ENCODE measurements around the gene GLRX5.

GLRX5 gene

GRCh38 chr14:95573313-95573712, 38.5 kb downstream of the GLRX5 start:
- H2AFZ ChIP-seq (ENCODE audit: low read depth, low read length): no peak overlapping the region
- TF ChIP-seq CTCF (IDR thresholded peaks at IDR 0.05; ENCODE audit: borderline replicate concordance, extremely low read depth, low read length, poor library complexity, severe bottlenecking) (no peak), EZH2 (IDR thresholded peaks at IDR 0.05; ENCODE audit: borderline replicate concordance, low read depth, low read length, severe bottlenecking) (no peak)
- ATAC-seq (ENCODE audit: insufficient read depth, low read depth) (no peak), DNase-seq (no peak)
- H3K36me3 ChIP-seq (ENCODE audit: insufficient read depth, low read length): no peaks in the 10 kb centered on the region
- H3K9me3 ChIP-seq (ENCODE audit: insufficient read depth, low read length, severe bottlenecking): no peaks in the 10 kb centered on the region
- H3K9ac ChIP-seq (ENCODE audit: low read depth, low read length): no peak overlapping the region
- H3K27ac ChIP-seq (ENCODE audit: low read length): no peak overlapping the region
- H3K27me3 ChIP-seq (ENCODE audit: insufficient read depth, low read length, poor library complexity): peaks cover 4% of the 10 kb centered on the region
- no peaks in the 10 kb centered on the region for H3K4me1 ChIP-seq (ENCODE audit: insufficient read depth, low read length)
- H3K79me2 ChIP-seq (ENCODE audit: insufficient read depth, low read length): no peaks in the 10 kb centered on the region
- H3K4me2 ChIP-seq (ENCODE audit: insufficient read depth, low read length): no peak overlapping the region
- H4K20me1 ChIP-seq (ENCODE audit: insufficient read depth, low read length): no peaks in the 10 kb centered on the region
- no peak overlapping the region for H3K4me3 ChIP-seq (ENCODE audit: low read depth in 1 of 2, low read length in 2 of 2)

- H3K9ac ChIP-seq (ENCODE audit: low read depth, low read length): no peak overlapping the region
- DNase-seq (no peak), ATAC-seq (ENCODE audit: insufficient read depth, low read depth) (no peak)
- peaks cover 4% of the 10 kb centered on the region for H3K27me3 ChIP-seq (ENCODE audit: insufficient read depth, low read length, poor library complexity)
- H3K4me3 ChIP-seq (ENCODE audit: low read depth in 1 of 2, low read length in 2 of 2): no peak overlapping the region
- H2AFZ ChIP-seq (ENCODE audit: low read depth, low read length): no peak overlapping the region
- H3K9me3 ChIP-seq (ENCODE audit: insufficient read depth, low read length, severe bottlenecking): no peaks in the 10 kb centered on the region
- no peak for TF ChIP-seq CTCF (IDR thresholded peaks at IDR 0.05; ENCODE audit: borderline replicate concordance, extremely low read depth, low read length, poor library complexity, severe bottlenecking)
- TF ChIP-seq EZH2 (IDR thresholded peaks at IDR 0.05; ENCODE audit: borderline replicate concordance, low read depth, low read length, severe bottlenecking): no peak
- H3K4me1 ChIP-seq (ENCODE audit: insufficient read depth, low read length): no peaks in the 10 kb centered on the region
- H3K79me2 ChIP-seq (ENCODE audit: insufficient read depth, low read length): no peaks in the 10 kb centered on the region
- no peaks in the 10 kb centered on the region for H4K20me1 ChIP-seq (ENCODE audit: insufficient read depth, low read length)
- H3K4me2 ChIP-seq (ENCODE audit: insufficient read depth, low read length): no peak overlapping the region
- no peaks in the 10 kb centered on the region for H3K36me3 ChIP-seq (ENCODE audit: insufficient read depth, low read length)
- H3K27ac ChIP-seq (ENCODE audit: low read length): no peak overlapping the region
Observed at GRCh38 chr14:95575840-95576473, 41.1 kb downstream of the GLRX5 start.

DNA sequence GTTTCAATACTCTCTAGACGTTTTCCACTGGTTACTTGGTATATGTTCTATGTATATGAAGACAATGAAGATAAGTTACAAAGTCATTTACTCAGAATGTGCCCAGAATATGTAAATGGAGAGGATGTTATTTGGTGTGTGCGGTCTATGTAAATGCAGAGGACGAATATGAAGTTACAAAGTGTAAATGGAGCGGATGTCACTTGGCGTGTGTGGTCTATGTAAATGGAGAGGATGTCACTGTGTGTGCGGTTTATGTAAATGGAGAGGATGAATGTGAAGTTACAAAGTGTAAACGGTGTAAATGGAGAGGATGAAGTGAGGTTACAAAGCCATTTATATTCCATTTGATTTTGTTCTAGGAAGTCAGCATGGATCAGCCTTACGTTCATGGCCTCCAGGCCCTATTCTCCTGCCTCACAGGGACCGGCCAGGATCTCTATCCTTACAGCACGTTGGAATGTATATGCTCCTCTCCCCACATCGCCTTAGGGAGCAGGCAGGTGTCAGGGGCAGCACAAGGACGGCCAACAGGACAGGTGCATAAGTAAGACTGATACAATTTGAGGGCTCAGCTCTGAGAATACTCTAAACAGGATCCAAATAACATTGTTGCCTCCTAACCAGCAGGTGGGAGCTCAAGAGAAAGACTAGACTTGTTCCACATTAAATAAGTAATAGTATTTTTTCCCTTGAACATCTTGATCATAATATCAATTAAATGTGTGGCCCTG, 42.4 kb downstream of the GLRX5 start:
- no peak overlapping the region for H3K27ac ChIP-seq (ENCODE audit: low read length)
- no peaks in the 10 kb centered on the region for H3K36me3 ChIP-seq (ENCODE audit: insufficient read depth, low read length)
- DNase-seq: no peak
- H3K4me1 ChIP-seq (ENCODE audit: insufficient read depth, low read length): no peaks in the 10 kb centered on the region
- no peak for TF ChIP-seq EZH2 (IDR thresholded peaks at IDR 0.05; ENCODE audit: borderline replicate concordance, low read depth, low read length, severe bottlenecking)
- TF ChIP-seq CTCF (IDR thresholded peaks at IDR 0.05; ENCODE audit: borderline replicate concordance, extremely low read depth, low read length, poor library complexity, severe bottlenecking): no peak
- H3K4me2 ChIP-seq (ENCODE audit: insufficient read depth, low read length): no peak overlapping the region
- ATAC-seq (ENCODE audit: insufficient read depth, low read depth): no peak
- H3K9me3 ChIP-seq (ENCODE audit: insufficient read depth, low read length, severe bottlenecking): no peaks in the 10 kb centered on the region
- no peaks in the 10 kb centered on the region for H3K27me3 ChIP-seq (ENCODE audit: insufficient read depth, low read length, poor library complexity)
- H3K79me2 ChIP-seq (ENCODE audit: insufficient read depth, low read length): no peaks in the 10 kb centered on the region
- H4K20me1 ChIP-seq (ENCODE audit: insufficient read depth, low read length): no peaks in the 10 kb centered on the region
- H3K9ac ChIP-seq (ENCODE audit: low read depth, low read length): no peak overlapping the region
- H3K4me3 ChIP-seq (ENCODE audit: low read depth in 1 of 2, low read length in 2 of 2): no peak overlapping the region
- no peak overlapping the region for H2AFZ ChIP-seq (ENCODE audit: low read depth, low read length)
